Measurements from ENCODE around the gene LIMK1. TPM values are rescaled to one million over a fixed set of nuclear protein-coding genes. Genes with fewer than 3 reads are reported as not detected.
A peak's percentile ranks its signal among the peaks of the same experiment; 100 is the strongest.

The LIMK1 gene
- total RNA-seq, 4 donors from 2014 or later: 12.8 to 21.5 (median 17.2) TPM

DNA sequence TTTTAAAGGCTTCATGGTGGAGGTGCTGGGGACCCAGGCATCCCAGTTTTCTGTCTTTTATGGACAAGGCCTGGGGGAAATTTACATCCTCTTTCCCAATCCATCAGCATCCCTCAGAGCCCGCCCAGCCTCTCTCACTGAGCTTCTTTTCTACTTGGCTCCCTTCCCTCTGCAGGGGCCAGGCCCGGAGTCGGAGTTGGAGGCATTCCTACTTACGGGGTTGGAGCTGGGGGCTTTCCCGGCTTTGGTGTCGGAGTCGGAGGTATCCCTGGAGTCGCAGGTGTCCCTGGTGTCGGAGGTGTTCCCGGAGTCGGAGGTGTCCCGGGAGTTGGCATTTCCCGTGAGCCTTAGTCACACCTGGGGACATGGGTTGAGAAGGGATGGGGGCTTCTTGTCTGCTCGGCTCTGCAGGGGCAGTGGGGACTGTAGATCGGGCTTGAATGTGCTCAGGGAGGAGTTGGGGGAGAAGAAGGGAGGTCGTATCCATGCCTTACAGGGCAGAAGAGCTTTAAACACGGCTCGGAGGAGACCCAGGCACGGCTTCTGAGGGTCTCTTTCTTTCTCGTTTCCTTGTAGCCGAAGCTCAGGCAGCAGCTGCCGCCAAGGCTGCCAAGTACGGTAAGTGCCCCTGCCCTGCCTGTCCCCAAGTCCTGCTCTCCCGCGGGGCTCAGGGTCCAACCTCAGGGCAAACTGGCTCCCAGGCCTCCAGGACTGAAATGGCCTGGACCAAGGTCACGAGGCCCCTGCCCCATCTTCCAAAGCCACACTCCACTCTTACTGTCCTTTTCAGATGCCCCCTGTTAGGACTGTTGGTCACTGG lies 27.3 kb upstream of the LIMK1 start:
- H3K4me1 ChIP-seq: peaks cover 37% of the 10 kb centered on the region
- TF ChIP-seq EP300 (IDR thresholded peaks at IDR 0.05) (no peak), POLR2AphosphoS5 (IDR thresholded peaks at IDR 0.05) (no peak), CTCF (IDR thresholded peaks at IDR 0.05) (no peak), POLR2A (IDR thresholded peaks at IDR 0.05) (no peak)
- H3K27me3 ChIP-seq: no peaks in the 10 kb centered on the region
- WGBS: 72% methylated on average over 23 of the region's 26 CpGs
- no peaks in the 10 kb centered on the region for H3K9me3 ChIP-seq
- H3K27ac ChIP-seq: no peak overlapping the region
- peak in 1 of 2 donors; percentile 64 for DNase-seq (ENCODE audit: low spot score in 2 of 2)
- peaks cover 49% of the 10 kb centered on the region for H3K36me3 ChIP-seq
- no peak overlapping the region for H3K4me3 ChIP-seq

DNA sequence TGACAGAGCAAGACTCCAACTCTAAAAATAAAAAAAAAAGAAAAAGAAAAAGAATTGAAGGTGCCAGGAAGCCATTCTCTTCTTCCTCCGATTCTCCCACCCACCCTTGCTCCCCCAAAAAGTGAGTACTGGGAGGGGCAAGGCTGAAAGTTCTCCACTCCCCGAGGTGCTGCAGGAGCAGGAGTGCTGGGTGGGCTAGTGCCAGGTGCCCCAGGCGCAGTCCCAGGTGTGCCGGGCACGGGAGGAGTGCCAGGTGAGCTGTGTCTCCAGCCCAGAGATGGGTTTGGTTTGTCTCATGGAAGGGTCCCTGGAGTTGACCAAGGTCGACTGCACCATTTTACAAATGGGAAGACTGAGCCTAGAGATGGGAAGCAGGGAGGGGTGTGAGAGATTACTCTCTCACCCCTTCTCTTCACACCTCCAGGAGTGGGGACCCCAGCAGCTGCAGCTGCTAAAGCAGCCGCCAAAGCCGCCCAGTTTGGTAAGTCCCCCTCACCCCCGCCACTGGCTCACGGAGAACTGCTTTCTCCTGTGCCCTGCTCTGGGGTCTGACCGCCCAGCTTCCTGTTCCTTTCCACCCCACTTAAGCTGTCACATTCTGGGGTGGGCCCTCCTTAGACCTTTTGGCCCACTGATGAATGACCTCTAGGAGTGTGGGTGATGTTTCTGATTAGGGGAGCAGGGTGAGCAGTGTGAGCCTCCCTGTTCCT lies 26.2 kb upstream of the LIMK1 start:
- H3K27me3 ChIP-seq: no peaks in the 10 kb centered on the region
- DNase-seq (ENCODE audit: low spot score in 2 of 2): no peak
- TF ChIP-seq POLR2A (IDR thresholded peaks at IDR 0.05): no peak
- no peak for TF ChIP-seq EP300 (IDR thresholded peaks at IDR 0.05)
- TF ChIP-seq POLR2AphosphoS5 (IDR thresholded peaks at IDR 0.05): no peak
- no peak for TF ChIP-seq CTCF (IDR thresholded peaks at IDR 0.05)
- H3K9me3 ChIP-seq: no peaks in the 10 kb centered on the region
- WGBS: 73% methylated on average over 11 of the region's 11 CpGs
- peaks cover 39% of the 10 kb centered on the region for H3K4me1 ChIP-seq
- peaks cover 41% of the 10 kb centered on the region for H3K36me3 ChIP-seq
- H3K27ac ChIP-seq: no peak overlapping the region
- no peak overlapping the region for H3K4me3 ChIP-seq

- 100% methylated on average over 1 of the region's 1 CpG for WGBS
- H3K27ac ChIP-seq: no peak overlapping the region
- H3K27me3 ChIP-seq: no peaks in the 10 kb centered on the region
- no peak overlapping the region for H3K4me3 ChIP-seq
- H3K9me3 ChIP-seq: no peaks in the 10 kb centered on the region
- peaks cover 42% of the 10 kb centered on the region for H3K4me1 ChIP-seq
- no peak for DNase-seq (ENCODE audit: low spot score in 2 of 2)
- H3K36me3 ChIP-seq: peaks cover 39% of the 10 kb centered on the region
- no peak for TF ChIP-seq EP300 (IDR thresholded peaks at IDR 0.05)
- TF ChIP-seq POLR2A (IDR thresholded peaks at IDR 0.05): no peak
- no peak for TF ChIP-seq CTCF (IDR thresholded peaks at IDR 0.05)
- TF ChIP-seq POLR2AphosphoS5 (IDR thresholded peaks at IDR 0.05): no peak
These were observed 25.6 kb upstream of the LIMK1 start for GRCh38 chr7:74057987-74058386.

GRCh38 chr7:74058486-74058885 lies 25.1 kb upstream of the LIMK1 start:
- no peaks in the 10 kb centered on the region for H3K27me3 ChIP-seq
- H3K36me3 ChIP-seq: peaks cover 40% of the 10 kb centered on the region
- DNase-seq (ENCODE audit: low spot score in 2 of 2): no peak
- H3K27ac ChIP-seq: no peak overlapping the region
- H3K4me1 ChIP-seq: peaks cover 42% of the 10 kb centered on the region
- H3K9me3 ChIP-seq: no peaks in the 10 kb centered on the region
- 98% methylated on average over 7 of the region's 7 CpGs for WGBS
- H3K4me3 ChIP-seq: no peak overlapping the region
- TF ChIP-seq EP300 (IDR thresholded peaks at IDR 0.05) (no peak), POLR2A (IDR thresholded peaks at IDR 0.05) (no peak), CTCF (IDR thresholded peaks at IDR 0.05) (no peak), POLR2AphosphoS5 (IDR thresholded peaks at IDR 0.05) (no peak)

DNA sequence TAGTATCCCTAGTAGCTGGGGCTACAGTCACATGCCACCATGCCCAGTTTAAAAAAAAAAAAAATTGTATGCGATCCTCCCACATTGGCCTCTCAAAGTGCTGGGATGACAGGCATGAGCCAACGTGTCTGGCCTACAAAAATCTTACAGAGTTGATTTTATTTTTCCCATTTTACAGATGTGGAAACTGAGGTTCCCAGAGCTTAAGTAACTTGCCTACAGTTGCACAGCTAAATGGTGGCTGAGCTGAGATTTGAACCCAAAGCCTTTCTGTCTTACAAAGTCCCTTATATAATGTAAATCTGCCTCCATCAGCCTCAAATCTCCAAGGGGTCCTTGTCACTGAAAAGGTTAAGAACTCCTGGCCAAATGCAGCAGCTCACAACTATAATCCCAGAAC lies 24.6 kb upstream of the LIMK1 start:
- TF ChIP-seq POLR2A (IDR thresholded peaks at IDR 0.05) (no peak), EP300 (IDR thresholded peaks at IDR 0.05) (no peak), POLR2AphosphoS5 (IDR thresholded peaks at IDR 0.05) (no peak), CTCF (IDR thresholded peaks at IDR 0.05) (no peak)
- no peak overlapping the region for H3K4me3 ChIP-seq
- H3K36me3 ChIP-seq: peaks cover 40% of the 10 kb centered on the region
- H3K27me3 ChIP-seq: no peaks in the 10 kb centered on the region
- WGBS: 45% methylated on average over 2 of the region's 2 CpGs
- peaks cover 42% of the 10 kb centered on the region for H3K4me1 ChIP-seq
- no peaks in the 10 kb centered on the region for H3K9me3 ChIP-seq
- DNase-seq (ENCODE audit: low spot score in 2 of 2): no peak
- no peak overlapping the region for H3K27ac ChIP-seq
